Neural cell (in vitro differentiated cells): ENCODE measurements around the gene RASD1. TPM values are rescaled to one million over a fixed set of nuclear protein-coding genes. Genes with fewer than 3 reads are reported as not detected.

ENCODE experiments used
- H2AFZ ChIP-seq: fragments of 200-600, 300-800 bp; sonication (generic), shearing (Covaris generic); 2 replicates; pipeline ENCODE4 v1.6.0; 2014; ENCODE audit warnings: low read depth, mild to moderate bottlenecking, antibody characterized with exemption, low read length, moderate library complexity
- H3F3A ChIP-seq: fragments of 200-600 bp; shearing (Covaris generic); 2 replicates; pipeline ENCODE4 v1.6.1; 2016; ENCODE audit warnings: mild to moderate bottlenecking, moderate library complexity, mixed read lengths, antibody characterized with exemption, low read length; ENCODE audit not compliant: insufficient read depth, poor library complexity, severe bottlenecking
- H3K27ac ChIP-seq: fragments of 200-600, 300-800 bp; sonication (generic), shearing (Covaris generic); 2 replicates; pipeline ENCODE4 v1.5.1; 2014; ENCODE audit warnings: mild to moderate bottlenecking, low read length, moderate library complexity
- H3K27me3 ChIP-seq: fragments of 300-800, 200-600 bp; sonication (generic), shearing (Covaris generic); 2 replicates; pipeline ENCODE4 v1.6.0; 2014; ENCODE audit warnings: mild to moderate bottlenecking, low read depth, low read length, moderate library complexity; ENCODE audit not compliant: insufficient read depth
- H3K36me3 ChIP-seq: fragments of 300-800, 200-600 bp; sonication (generic), shearing (Covaris generic); 2 replicates; pipeline ENCODE4 v1.5.1; 2014; ENCODE audit warnings: mild to moderate bottlenecking, antibody characterized with exemption, low read length, moderate library complexity; ENCODE audit not compliant: insufficient read depth
- H3K4me2 ChIP-seq: fragments of 300-800, 200-600 bp; sonication (generic), shearing (Covaris generic); 2 replicates; pipeline ENCODE4 v1.6.0; 2014; ENCODE audit warnings: mild to moderate bottlenecking, low read length
- H3K4me3 ChIP-seq: fragments of 300-800, 200-600 bp; sonication (generic), shearing (Covaris generic); 2 replicates; pipeline ENCODE4 v1.5.1; 2014; ENCODE audit warnings: mild to moderate bottlenecking, low read length, moderate library complexity
- H3K79me2 ChIP-seq: fragments of 200-600 bp; shearing (Covaris generic); replicated peaks from 2 replicates; pipeline ENCODE4 v1.6.0; 2014; ENCODE audit warnings: mild to moderate bottlenecking, low read length, moderate library complexity; ENCODE audit not compliant: insufficient read depth
- H3K9ac ChIP-seq: fragments of 300-800, 200-600 bp; sonication (generic), shearing (Covaris generic); 2 replicates; pipeline ENCODE4 v1.6.1; 2016; ENCODE audit warnings: mild to moderate bottlenecking, low read length, mixed read lengths
- H3K9me2 ChIP-seq: fragments of 200-600 bp; shearing (Covaris generic); 2 replicates; pipeline ENCODE4 v1.6.1; 2016; ENCODE audit warnings: mild to moderate bottlenecking, low read length, mixed read lengths; ENCODE audit not compliant: insufficient read depth
- H3K9me3 ChIP-seq: fragments of 200-600, 300-800 bp; sonication (generic), shearing (Covaris generic); 2 replicates; pipeline ENCODE4 v1.6.1; 2016; ENCODE audit warnings: mild to moderate bottlenecking, mixed run types, low read length, moderate library complexity, mixed read lengths
- H4K20me1 ChIP-seq: fragments of 200-600 bp; shearing (Covaris generic); 2 replicates; pipeline ENCODE4 v1.6.1; 2016; ENCODE audit warnings: mild to moderate bottlenecking, mixed run types; ENCODE audit not compliant: insufficient read depth
- EP300 ChIP-seq: fragments of 450-650 bp; conservative IDR thresholded peaks from 2 replicates; pipeline ENCODE4 v1.6.1; 2014; ENCODE audit warnings: antibody characterized with exemption, mild to moderate bottlenecking, moderate library complexity; ENCODE audit not compliant: poor library complexity, severe bottlenecking
- EZH2 ChIP-seq: fragments of 200-600, 300-800 bp; shearing (Covaris generic), sonication (generic); IDR thresholded peaks from 2 replicates; pipeline ENCODE4 v1.6.1; 2014; ENCODE audit warnings: antibody characterized with exemption, low read length, borderline replicate concordance, mild to moderate bottlenecking; ENCODE audit not compliant: insufficient read depth, poor library complexity, severe bottlenecking
- MXI1 ChIP-seq: fragments of 450-650 bp; conservative IDR thresholded peaks from 2 replicates; pipeline ENCODE4 v1.6.1; 2014; ENCODE audit warnings: antibody characterized with exemption, mild to moderate bottlenecking; ENCODE audit not compliant: poor library complexity, severe bottlenecking
- POLR2AphosphoS5 ChIP-seq: IDR thresholded peaks from 2 replicates; pipeline ENCODE4 v1.6.1; 2012
- RAD21 ChIP-seq: fragments of 450-650 bp; conservative IDR thresholded peaks from 2 replicates; pipeline ENCODE4 v1.6.1; 2014; ENCODE audit warnings: antibody characterized with exemption, mild to moderate bottlenecking, moderate library complexity
- REST ChIP-seq: IDR thresholded peaks from 2 replicates; pipeline ENCODE4 v1.6.1; 2012; ENCODE audit warnings: borderline replicate concordance
- SMC3 ChIP-seq: fragments of 450-650 bp; conservative IDR thresholded peaks from 2 replicates; pipeline ENCODE4 v1.6.1; 2014; ENCODE audit warnings: antibody characterized with exemption, mild to moderate bottlenecking, moderate library complexity; ENCODE audit not compliant: poor library complexity
- TAF1 ChIP-seq: IDR thresholded peaks from 2 replicates; pipeline ENCODE4 v1.6.1; 2012; ENCODE audit warnings: low read depth
- polyA plus RNA-seq: library from polyadenylated mRNA; depleted of rRNA; stranded (reverse); fragments of >200 nt; gene quantifications from 2 replicates; pipeline ENCODE4 v1.2.3, GENCODE V29; 2014
- TF ChIP-seq, protein P1 (sequence below): fragments of 450-650 bp; IDR thresholded peaks from 2 replicates; pipeline ENCODE4 v1.5.1; 2014; ENCODE audit warnings: antibody characterized with exemption, mild to moderate bottlenecking, moderate library complexity; ENCODE audit not compliant: poor library complexity, severe bottlenecking

Gene RASD1
- polyA plus RNA-seq, 1 donor from 2014 or later: 57.7 TPM

DNA sequence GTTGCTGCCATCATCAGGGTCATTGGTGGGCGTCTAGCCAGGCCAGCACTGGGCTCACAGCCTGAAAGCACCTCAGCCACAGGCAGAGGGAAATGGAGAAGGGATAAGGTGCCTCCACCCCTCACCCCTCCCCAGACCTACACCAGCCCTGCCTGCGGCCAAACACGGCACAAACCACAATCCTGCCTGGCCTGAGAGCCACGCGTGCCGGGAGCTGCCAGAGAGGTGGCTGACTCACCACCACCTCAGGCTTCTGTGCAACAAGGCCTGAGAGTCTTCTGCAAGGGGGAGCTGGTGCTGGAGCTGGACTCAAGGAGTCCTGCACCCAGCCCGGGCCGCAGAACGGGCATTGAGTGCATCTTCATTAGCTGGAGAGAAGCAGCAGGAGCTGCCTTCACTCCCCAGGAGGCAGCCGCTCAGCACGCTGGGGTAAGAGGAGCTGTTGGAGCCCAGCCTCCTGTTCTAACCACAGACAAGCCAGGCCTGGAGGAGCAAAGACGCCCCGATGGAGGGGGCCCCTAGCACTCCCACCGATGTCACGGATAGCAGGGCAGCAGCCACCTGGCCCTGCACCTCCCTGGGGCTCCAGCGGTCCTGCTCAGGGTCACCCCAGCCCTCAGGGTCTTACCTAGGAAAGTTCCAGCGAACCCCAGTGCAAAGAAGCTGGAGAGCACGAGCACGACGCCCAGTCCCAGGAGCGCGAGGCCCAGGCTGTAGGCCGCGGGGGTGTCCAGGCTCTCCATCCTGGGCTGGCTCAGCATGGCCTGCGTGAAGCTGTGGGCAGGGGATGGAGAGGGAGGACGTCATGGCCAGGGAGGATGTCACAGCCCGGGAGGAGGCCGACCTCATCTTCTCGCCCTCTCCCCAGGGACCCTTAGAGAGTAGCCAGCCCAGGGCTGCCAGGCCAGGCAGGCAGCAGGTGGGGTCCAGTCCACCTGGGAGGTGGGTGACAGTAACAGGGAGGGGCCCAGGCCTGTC lies 16.0 kb upstream of the RASD1 start:
- Histone ChIP-seq H3K27ac (no peak overlapping the region), H3K9me2 (no peaks in the 10 kb centered on the region), H3K4me2 (no peak overlapping the region), H4K20me1 (no peaks in the 10 kb centered on the region), H3K4me3 (no peak overlapping the region), H3K27me3 (no peaks in the 10 kb centered on the region), H3K79me2 (no peaks in the 10 kb centered on the region), H3F3A (no peaks in the 10 kb centered on the region), H2AFZ (no peak overlapping the region), H3K36me3 (no peaks in the 10 kb centered on the region), H3K9me3 (no peaks in the 10 kb centered on the region), H3K9ac (no peak overlapping the region)
- no peak for TF ChIP-seq EZH2
- TF ChIP-seq EP300: no peak
- TF ChIP-seq RAD21: no peak

- Histone ChIP-seq H3F3A (no peaks in the 10 kb centered on the region), H3K9me2 (no peaks in the 10 kb centered on the region), H2AFZ (no peak overlapping the region), H3K9ac (no peak overlapping the region), H3K27ac (no peak overlapping the region), H3K4me2 (no peak overlapping the region), H3K36me3 (no peaks in the 10 kb centered on the region), H3K4me3 (no peak overlapping the region), H3K79me2 (no peaks in the 10 kb centered on the region), H4K20me1 (no peaks in the 10 kb centered on the region), H3K27me3 (no peaks in the 10 kb centered on the region), H3K9me3 (no peaks in the 10 kb centered on the region)
- TF ChIP-seq EZH2: no peak
These were observed 15.1 kb upstream of the RASD1 start for GRCh38 chr17:17511293-17511741.

DNA sequence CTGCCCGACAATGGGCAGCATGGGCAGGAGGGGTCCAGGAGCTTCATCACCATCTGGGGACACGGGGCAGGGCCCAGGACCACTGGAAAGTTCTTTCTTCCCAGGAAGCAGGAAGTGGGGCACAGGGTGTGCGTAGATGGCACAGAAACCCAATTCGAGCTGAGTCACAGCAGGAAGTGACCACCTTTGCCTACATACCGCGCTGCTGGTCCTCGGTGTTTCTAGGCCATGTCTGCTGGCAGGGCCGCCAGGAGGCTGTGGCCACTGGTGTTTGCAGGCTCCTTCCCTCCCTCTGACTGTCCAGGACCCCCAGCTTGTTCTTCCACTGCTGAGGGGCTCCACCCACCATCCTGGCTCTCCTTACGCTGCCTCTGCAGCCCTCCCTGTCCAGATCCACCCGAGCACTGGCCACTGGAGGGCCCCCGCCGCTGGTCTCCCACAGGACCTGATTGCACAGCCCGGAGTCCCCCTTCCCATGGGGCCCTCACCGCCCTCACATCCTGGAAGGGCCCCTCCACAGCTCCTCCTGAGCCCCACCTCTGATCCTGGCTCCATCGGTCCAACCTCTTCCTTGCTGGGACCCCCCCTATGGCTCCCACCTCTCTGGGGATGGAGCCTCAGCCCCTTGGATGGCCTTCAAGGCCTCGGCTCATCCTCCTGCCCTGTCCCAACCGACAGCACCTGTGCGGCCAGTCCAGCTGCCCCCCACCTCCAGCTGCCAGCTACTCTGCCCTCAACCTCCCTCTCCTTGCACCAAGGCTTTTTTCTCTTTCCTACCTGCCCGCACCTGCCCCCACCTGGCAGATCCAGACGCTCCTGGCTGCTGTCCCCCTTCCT lies 14.5 kb upstream of the RASD1 start:
- TF ChIP-seq, protein P1, sequence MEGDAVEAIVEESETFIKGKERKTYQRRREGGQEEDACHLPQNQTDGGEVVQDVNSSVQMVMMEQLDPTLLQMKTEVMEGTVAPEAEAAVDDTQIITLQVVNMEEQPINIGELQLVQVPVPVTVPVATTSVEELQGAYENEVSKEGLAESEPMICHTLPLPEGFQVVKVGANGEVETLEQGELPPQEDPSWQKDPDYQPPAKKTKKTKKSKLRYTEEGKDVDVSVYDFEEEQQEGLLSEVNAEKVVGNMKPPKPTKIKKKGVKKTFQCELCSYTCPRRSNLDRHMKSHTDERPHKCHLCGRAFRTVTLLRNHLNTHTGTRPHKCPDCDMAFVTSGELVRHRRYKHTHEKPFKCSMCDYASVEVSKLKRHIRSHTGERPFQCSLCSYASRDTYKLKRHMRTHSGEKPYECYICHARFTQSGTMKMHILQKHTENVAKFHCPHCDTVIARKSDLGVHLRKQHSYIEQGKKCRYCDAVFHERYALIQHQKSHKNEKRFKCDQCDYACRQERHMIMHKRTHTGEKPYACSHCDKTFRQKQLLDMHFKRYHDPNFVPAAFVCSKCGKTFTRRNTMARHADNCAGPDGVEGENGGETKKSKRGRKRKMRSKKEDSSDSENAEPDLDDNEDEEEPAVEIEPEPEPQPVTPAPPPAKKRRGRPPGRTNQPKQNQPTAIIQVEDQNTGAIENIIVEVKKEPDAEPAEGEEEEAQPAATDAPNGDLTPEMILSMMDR: no peak
- TF ChIP-seq MXI1: no peak
- TF ChIP-seq TAF1: no peak
- TF ChIP-seq POLR2AphosphoS5: no peak
- TF ChIP-seq SMC3: no peak
- no peak for TF ChIP-seq RAD21
- TF ChIP-seq EZH2: no peak
- TF ChIP-seq REST: no peak
- no peak for TF ChIP-seq EP300
- no peak overlapping the region for H3K27ac ChIP-seq
- no peak overlapping the region for H3K9ac ChIP-seq

More for the DNA sequence above, 14.5 kb upstream of the RASD1 start:
- H3K4me2 ChIP-seq: no peak overlapping the region
- H3K9me2 ChIP-seq: no peaks in the 10 kb centered on the region
- H2AFZ ChIP-seq: no peak overlapping the region
- no peaks in the 10 kb centered on the region for H3K79me2 ChIP-seq
- H3F3A ChIP-seq: no peaks in the 10 kb centered on the region
- no peaks in the 10 kb centered on the region for H4K20me1 ChIP-seq
- no peaks in the 10 kb centered on the region for H3K9me3 ChIP-seq
- H3K4me3 ChIP-seq: no peak overlapping the region
- H3K36me3 ChIP-seq: no peaks in the 10 kb centered on the region
- no peaks in the 10 kb centered on the region for H3K27me3 ChIP-seq
